Mesothelial cell of epicardium (in vitro differentiated cells): ENCODE data around the gene CXCR6. TPM values are rescaled to one million over a fixed set of nuclear protein-coding genes. Genes with fewer than 3 reads are reported as not detected.

Experiments
- DNase-seq, 2 experiments: peaks; one replicate each; pipeline ENCODE4 v3.0.0; 2021; ENCODE audit warnings: low spot score in 2 of 2; ENCODE audit not compliant: unreplicated experiment in 2 of 2
- H3K27ac Mint-ChIP-seq: 2 replicates; pipeline ENCODE4 v1.8.0; 2021; ENCODE audit warnings: mixed read lengths
- H3K27me3 Mint-ChIP-seq: 2 replicates; pipeline ENCODE4 v1.8.0; 2021; ENCODE audit warnings: low read depth, mixed read lengths
- H3K36me3 Mint-ChIP-seq: 2 replicates; pipeline ENCODE4 v1.8.0; 2021; ENCODE audit warnings: mixed read lengths
- H3K4me1 Mint-ChIP-seq: 2 replicates; pipeline ENCODE4 v1.8.0; 2021; ENCODE audit warnings: mixed read lengths
- H3K4me3 Mint-ChIP-seq: 2 replicates; pipeline ENCODE4 v1.8.0; 2021; ENCODE audit warnings: mild to moderate bottlenecking, moderate library complexity, mixed read lengths
- H3K9me3 Mint-ChIP-seq: 2 replicates; pipeline ENCODE4 v1.8.0; 2021; ENCODE audit warnings: mixed read lengths
- total RNA-seq: library from RNA; stranded (reverse); gene quantifications from 3 replicates; pipeline ENCODE4 v1.2.1, GENCODE V29; 2021
- TF ChIP-seq, protein P1 (sequence below): fragments of 200-600 bp; sonication (generic); IDR thresholded peaks from one replicate; pipeline ENCODE4 v1.5.0; 2021; ENCODE audit warnings: antibody characterized with exemption; ENCODE audit not compliant: unreplicated experiment

CXCR6 gene
- total RNA-seq, 1 donor from 2014 or later, result not detected

DNA sequence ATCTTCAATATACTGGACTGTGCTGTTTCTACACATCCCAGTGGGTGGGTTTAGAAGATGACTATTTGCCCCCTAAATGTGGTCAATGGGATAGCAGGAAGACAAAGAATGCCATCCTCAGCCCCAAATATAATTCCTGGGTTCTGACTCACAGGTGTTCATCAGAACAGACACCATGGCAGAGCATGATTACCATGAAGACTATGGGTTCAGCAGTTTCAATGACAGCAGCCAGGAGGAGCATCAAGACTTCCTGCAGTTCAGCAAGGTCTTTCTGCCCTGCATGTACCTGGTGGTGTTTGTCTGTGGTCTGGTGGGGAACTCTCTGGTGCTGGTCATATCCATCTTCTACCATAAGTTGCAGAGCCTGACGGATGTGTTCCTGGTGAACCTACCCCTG is 3.0 kb downstream of the CXCR6 start:
- TF ChIP-seq, protein P1, sequence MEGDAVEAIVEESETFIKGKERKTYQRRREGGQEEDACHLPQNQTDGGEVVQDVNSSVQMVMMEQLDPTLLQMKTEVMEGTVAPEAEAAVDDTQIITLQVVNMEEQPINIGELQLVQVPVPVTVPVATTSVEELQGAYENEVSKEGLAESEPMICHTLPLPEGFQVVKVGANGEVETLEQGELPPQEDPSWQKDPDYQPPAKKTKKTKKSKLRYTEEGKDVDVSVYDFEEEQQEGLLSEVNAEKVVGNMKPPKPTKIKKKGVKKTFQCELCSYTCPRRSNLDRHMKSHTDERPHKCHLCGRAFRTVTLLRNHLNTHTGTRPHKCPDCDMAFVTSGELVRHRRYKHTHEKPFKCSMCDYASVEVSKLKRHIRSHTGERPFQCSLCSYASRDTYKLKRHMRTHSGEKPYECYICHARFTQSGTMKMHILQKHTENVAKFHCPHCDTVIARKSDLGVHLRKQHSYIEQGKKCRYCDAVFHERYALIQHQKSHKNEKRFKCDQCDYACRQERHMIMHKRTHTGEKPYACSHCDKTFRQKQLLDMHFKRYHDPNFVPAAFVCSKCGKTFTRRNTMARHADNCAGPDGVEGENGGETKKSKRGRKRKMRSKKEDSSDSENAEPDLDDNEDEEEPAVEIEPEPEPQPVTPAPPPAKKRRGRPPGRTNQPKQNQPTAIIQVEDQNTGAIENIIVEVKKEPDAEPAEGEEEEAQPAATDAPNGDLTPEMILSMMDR, result no peak
- Mint-ChIP-seq H3K4me1 (no peaks in the 10 kb centered on the region), H3K36me3 (peaks cover 32% of the 10 kb centered on the region), H3K9me3 (no peaks in the 10 kb centered on the region), H3K27ac (no peak overlapping the region), H3K27me3 (no peaks in the 10 kb centered on the region), H3K4me3 (no peak overlapping the region)
- no peak for DNase-seq

DNA sequence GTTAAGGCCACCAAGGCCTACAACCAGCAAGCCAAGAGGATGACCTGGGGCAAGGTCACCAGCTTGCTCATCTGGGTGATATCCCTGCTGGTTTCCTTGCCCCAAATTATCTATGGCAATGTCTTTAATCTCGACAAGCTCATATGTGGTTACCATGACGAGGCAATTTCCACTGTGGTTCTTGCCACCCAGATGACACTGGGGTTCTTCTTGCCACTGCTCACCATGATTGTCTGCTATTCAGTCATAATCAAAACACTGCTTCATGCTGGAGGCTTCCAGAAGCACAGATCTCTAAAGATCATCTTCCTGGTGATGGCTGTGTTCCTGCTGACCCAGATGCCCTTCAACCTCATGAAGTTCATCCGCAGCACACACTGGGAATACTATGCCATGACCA is 3.6 kb downstream of the CXCR6 start:
- no peak overlapping the region for H3K27ac Mint-ChIP-seq
- no peaks in the 10 kb centered on the region for H3K27me3 Mint-ChIP-seq
- TF ChIP-seq, protein P1, result no peak
- no peaks in the 10 kb centered on the region for H3K4me1 Mint-ChIP-seq
- no peak for DNase-seq
- no peak overlapping the region for H3K4me3 Mint-ChIP-seq
- H3K9me3 Mint-ChIP-seq, result no peaks in the 10 kb centered on the region
- peaks cover 28% of the 10 kb centered on the region for H3K36me3 Mint-ChIP-seq

- Mint-ChIP-seq H3K27ac (no peak overlapping the region), H3K36me3 (peaks cover 27% of the 10 kb centered on the region), H3K4me3 (no peak overlapping the region), H3K9me3 (no peaks in the 10 kb centered on the region), H3K4me1 (no peaks in the 10 kb centered on the region), H3K27me3 (no peaks in the 10 kb centered on the region)
- TF ChIP-seq, protein P1, result no peak
- DNase-seq, result no peak
These were observed 4.1 kb downstream of the CXCR6 start for GRCh38 chr3:45947361-45947760.

DNA sequence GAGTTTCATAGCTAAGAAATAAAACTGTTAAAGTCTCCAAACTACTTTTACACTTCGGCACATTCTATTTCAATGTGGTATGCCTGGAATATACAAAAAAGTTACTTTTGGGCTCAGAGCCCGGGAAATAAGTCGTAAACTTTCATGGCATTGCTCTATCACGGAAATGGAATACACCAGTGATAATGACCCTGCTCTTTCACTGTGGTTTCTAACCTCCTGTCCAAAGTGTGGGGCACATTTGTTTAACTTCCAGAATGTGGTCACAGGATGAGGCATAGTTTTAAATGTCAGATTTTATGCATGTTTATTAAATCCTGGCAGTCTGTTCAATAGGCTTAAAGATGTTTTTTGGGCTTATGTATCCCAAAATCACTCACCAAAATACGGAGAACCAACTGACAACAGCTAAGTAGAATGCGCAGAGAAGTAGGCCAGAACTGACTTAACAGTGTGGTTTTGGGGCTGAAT is 5.1 kb downstream of the CXCR6 start:
- Mint-ChIP-seq H3K4me3 (no peak overlapping the region), H3K9me3 (no peaks in the 10 kb centered on the region), H3K4me1 (no peaks in the 10 kb centered on the region), H3K27me3 (no peaks in the 10 kb centered on the region), H3K27ac (no peak overlapping the region), H3K36me3 (peaks cover 34% of the 10 kb centered on the region)
- TF ChIP-seq, protein P1, result no peak
- DNase-seq, result no peak

DNA sequence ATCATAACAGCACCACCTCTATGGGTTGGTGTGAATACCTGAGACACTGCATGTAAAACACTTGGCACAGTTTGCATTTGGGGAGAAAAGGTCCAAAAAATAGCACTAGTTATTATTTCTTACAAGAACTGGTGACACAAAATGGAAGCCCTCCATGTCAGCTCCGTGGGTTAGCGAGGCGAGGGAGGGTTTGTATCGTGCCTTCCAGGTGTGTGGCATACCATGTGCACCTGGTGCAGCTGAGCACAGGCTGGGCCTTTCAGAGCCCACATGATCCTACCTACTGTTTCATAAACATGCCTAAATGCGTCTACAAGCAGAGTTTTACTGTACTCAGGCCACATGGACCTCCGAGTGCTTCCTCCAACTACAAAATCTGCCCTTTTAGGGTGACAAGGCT is 5.6 kb downstream of the CXCR6 start:
- TF ChIP-seq, protein P1, result no peak
- no peaks in the 10 kb centered on the region for H3K27me3 Mint-ChIP-seq
- DNase-seq, result no peak
- H3K4me1 Mint-ChIP-seq, result no peaks in the 10 kb centered on the region
- no peak overlapping the region for H3K4me3 Mint-ChIP-seq
- H3K27ac Mint-ChIP-seq, result no peak overlapping the region
- peaks cover 38% of the 10 kb centered on the region for H3K36me3 Mint-ChIP-seq
- H3K9me3 Mint-ChIP-seq, result no peaks in the 10 kb centered on the region

- H3K27ac Mint-ChIP-seq, result no peak overlapping the region
- TF ChIP-seq, protein P1, result no peak
- no peaks in the 10 kb centered on the region for H3K4me1 Mint-ChIP-seq
- peaks cover 43% of the 10 kb centered on the region for H3K36me3 Mint-ChIP-seq
- no peak overlapping the region for H3K4me3 Mint-ChIP-seq
- no peak for DNase-seq
- H3K9me3 Mint-ChIP-seq, result no peaks in the 10 kb centered on the region
- no peaks in the 10 kb centered on the region for H3K27me3 Mint-ChIP-seq
These were observed 6.2 kb downstream of the CXCR6 start for GRCh38 chr3:45949432-45949831.
